Upper lobe of left lung (tissue), 6 donors: ENCODE data around the gene NHLH2. TPM values are rescaled to one million over a fixed set of nuclear protein-coding genes. Genes with fewer than 3 reads are reported as not detected.

Experiments used
- ATAC-seq, 2 donors: fragments of 200-7000 bp; cut with Tn5 transposase; one replicate each; pipeline ENCODE4 v1.9.1; 2022; ENCODE audit warnings: mild to moderate bottlenecking in 2 of 2, moderate library complexity in 2 of 2; ENCODE audit not compliant: low FRiP score in 2 of 2
- DNase-seq, 2 donors: peaks; one replicate each; pipeline ENCODE4 v3.0.0-alpha.2; 2019 to 2020
- H3K27ac ChIP-seq, 4 donors: fragments of 200-600 bp; sonication (generic); one replicate each; pipeline ENCODE4 v1.5.1; 2016 to 2019
- H3K27me3 ChIP-seq, 4 donors: fragments of 200-600 bp; sonication (generic); one replicate each; pipeline ENCODE4 v1.5.1; 2017 to 2019
- H3K36me3 ChIP-seq, 4 donors: fragments of 200-600 bp; sonication (generic); one replicate each; pipeline ENCODE4 v1.5.1; 2016 to 2019
- H3K4me1 ChIP-seq, 4 donors: fragments of 200-600 bp; sonication (generic); one replicate each; pipeline ENCODE4 v1.5.1; 2018 to 2019
- H3K4me3 ChIP-seq, 4 donors: fragments of 200-600 bp; sonication (generic); one replicate each; pipeline ENCODE4 v1.5.1; 2017 to 2019; ENCODE audit warnings: mild to moderate bottlenecking in 2 of 4, moderate library complexity in 1 of 4
- H3K9me3 ChIP-seq, 4 donors: fragments of 200-600 bp; sonication (generic); one replicate each; pipeline ENCODE4 v1.5.1; 2018 to 2019
- EP300 ChIP-seq, 4 donors: sonication (generic); formaldehyde crosslinking; IDR thresholded peaks; one replicate each; pipeline ENCODE4 v1.5.1; 2017; ENCODE audit warnings: antibody characterized with exemption in 4 of 4, control low read depth in 2 of 4
- POLR2A ChIP-seq, 4 donors: fragments of 450-650 bp; IDR thresholded peaks; one replicate each; pipeline ENCODE4 v1.5.1; 2016 to 2017; ENCODE audit warnings: antibody characterized with exemption in 4 of 4, mild to moderate bottlenecking in 2 of 4
- POLR2AphosphoS5 ChIP-seq, 2 donors: sonication (generic); formaldehyde crosslinking; IDR thresholded peaks; one replicate each; pipeline ENCODE4 v1.5.1; 2017; ENCODE audit warnings: antibody characterized with exemption in 2 of 2
- WGBS, 2 donors: methylation state at CpG; one replicate each; pipeline ENCODE4 v1.1.5; 2017 to 2018; 5-methylcytosine and 5-hydroxymethylcytosine counted together
- total RNA-seq, 6 donors: library from RNA; depleted of rRNA in 4 of 6; stranded (reverse); fragments of >200 nt in 4 of 6; gene quantifications; one replicate each; pipeline versions ENCODE4 v1.1.0 to v1.2.1, GENCODE V29; 2016 to 2021
- TF ChIP-seq, protein P1 (sequence below), 6 experiments: fragments of 450-650 bp in 4 of 6; fragments of 200-600 bp in 2 of 6; sonication (generic) in 2 of 6; IDR thresholded peaks; one replicate each; pipeline ENCODE4 v1.5.1; 2016 to 2019; ENCODE audit warnings: antibody characterized with exemption in 6 of 6
- donor health status: DM: no; HTN: no; CAD: no; lungs with moderate emphysema.
- donor health status: DM: no; HTN: yes; CAD: no; lungs with severe emphysema.

The NHLH2 gene
- total RNA-seq, 6 donors from 2014 or later = 0.30 to 1.3 (median 0.41) TPM; not detected in 2

DNA sequence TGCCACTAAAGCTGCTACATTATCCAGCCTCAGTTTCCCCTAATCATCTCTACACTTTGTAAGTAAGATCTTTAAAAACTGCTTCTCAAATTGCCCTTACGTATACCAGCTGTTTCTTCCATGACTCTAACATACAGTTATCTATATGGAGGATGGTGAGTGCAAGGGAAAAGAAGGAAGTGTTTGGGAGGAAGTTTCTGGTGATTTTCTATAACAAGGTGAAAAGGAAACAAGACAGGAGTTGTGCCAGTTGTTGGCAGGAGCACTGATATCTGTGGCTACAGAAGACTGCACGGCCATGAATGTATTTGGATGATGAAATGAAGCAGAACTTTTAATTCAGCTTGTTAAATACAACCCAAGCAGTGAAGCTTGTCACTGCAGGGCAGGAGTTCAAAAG lies 32.3 kb upstream of the NHLH2 start:
- no peak for DNase-seq
- H3K4me1 ChIP-seq = no peaks in the 10 kb centered on the region
- TF ChIP-seq EP300 (IDR thresholded peaks at IDR 0.05) = no peak
- TF ChIP-seq POLR2A (IDR thresholded peaks at IDR 0.05) = no peak
- TF ChIP-seq, protein P1, sequence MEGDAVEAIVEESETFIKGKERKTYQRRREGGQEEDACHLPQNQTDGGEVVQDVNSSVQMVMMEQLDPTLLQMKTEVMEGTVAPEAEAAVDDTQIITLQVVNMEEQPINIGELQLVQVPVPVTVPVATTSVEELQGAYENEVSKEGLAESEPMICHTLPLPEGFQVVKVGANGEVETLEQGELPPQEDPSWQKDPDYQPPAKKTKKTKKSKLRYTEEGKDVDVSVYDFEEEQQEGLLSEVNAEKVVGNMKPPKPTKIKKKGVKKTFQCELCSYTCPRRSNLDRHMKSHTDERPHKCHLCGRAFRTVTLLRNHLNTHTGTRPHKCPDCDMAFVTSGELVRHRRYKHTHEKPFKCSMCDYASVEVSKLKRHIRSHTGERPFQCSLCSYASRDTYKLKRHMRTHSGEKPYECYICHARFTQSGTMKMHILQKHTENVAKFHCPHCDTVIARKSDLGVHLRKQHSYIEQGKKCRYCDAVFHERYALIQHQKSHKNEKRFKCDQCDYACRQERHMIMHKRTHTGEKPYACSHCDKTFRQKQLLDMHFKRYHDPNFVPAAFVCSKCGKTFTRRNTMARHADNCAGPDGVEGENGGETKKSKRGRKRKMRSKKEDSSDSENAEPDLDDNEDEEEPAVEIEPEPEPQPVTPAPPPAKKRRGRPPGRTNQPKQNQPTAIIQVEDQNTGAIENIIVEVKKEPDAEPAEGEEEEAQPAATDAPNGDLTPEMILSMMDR (IDR thresholded peaks at IDR 0.05) = no peak
- TF ChIP-seq POLR2AphosphoS5 (IDR thresholded peaks at IDR 0.05) = no peak
- H3K27ac ChIP-seq = no peak overlapping the region
- no peaks in the 10 kb centered on the region for H3K27me3 ChIP-seq
- no peak for ATAC-seq
- no peak overlapping the region for H3K4me3 ChIP-seq
- 35 to 59% methylated on average over 2 of the region's 2 CpGs for WGBS, 2 donors
- no peaks in the 10 kb centered on the region for H3K36me3 ChIP-seq
- H3K9me3 ChIP-seq = no peaks in the 10 kb centered on the region

DNA sequence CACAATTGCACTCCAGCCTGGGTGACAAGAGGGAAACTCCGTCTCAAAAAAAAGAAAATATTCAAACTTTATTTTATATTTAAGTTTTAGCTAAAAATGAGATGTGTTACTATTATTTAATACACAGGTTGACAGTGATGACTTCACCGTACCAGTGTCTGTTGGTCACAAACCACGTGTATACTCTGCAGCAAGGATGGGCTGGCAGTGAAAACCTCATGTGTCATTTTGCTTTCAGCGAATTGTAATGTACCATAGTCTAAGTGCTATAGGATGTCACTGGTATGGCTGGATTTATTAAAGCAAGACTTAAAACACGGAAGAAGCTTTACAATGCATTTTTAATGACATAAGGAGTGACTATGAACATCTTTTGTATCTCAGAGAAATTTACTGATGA lies 28.1 kb upstream of the NHLH2 start:
- H3K27me3 ChIP-seq = no peaks in the 10 kb centered on the region
- no peaks in the 10 kb centered on the region for H3K9me3 ChIP-seq
- H3K4me1 ChIP-seq = no peaks in the 10 kb centered on the region
- ATAC-seq (no peak), DNase-seq (no peak)
- TF ChIP-seq POLR2AphosphoS5 (IDR thresholded peaks at IDR 0.05) (no peak), POLR2A (IDR thresholded peaks at IDR 0.05) (no peak)
- TF ChIP-seq, protein P1 (IDR thresholded peaks at IDR 0.05) = no peak
- H3K27ac ChIP-seq = no peak overlapping the region
- H3K4me3 ChIP-seq = no peak overlapping the region
- WGBS, 2 donors = 67 to 71% methylated on average over 5 of the region's 5 CpGs
- no peaks in the 10 kb centered on the region for H3K36me3 ChIP-seq

DNA sequence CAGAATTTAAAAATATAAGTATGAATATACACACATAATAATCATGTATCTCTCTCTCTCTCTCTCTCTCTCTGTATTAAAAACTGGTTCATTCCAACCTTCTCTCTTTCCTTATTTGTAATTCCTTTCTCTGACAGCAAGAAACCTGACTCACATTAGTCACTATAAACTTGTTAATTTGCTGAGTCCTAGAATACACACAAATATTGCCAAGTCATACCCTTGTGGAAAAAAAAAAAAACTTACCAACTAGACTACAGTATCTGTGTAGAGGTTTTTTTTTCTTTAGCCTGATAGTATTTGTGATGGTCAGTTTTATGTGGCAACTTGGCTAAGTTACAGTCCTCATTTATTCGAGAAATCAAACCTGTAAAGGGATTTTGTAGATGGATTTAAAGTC lies 26.3 kb upstream of the NHLH2 start:
- Histone ChIP-seq H3K9me3 (no peaks in the 10 kb centered on the region), H3K36me3 (no peaks in the 10 kb centered on the region), H3K27me3 (no peaks in the 10 kb centered on the region), H3K4me3 (no peak overlapping the region), H3K27ac (no peak overlapping the region), H3K4me1 (no peaks in the 10 kb centered on the region)
- ATAC-seq (no peak), DNase-seq (no peak)
- no peak for TF ChIP-seq EP300 (IDR thresholded peaks at IDR 0.05)
- no peak for TF ChIP-seq POLR2A (IDR thresholded peaks at IDR 0.05)
- TF ChIP-seq POLR2AphosphoS5 (IDR thresholded peaks at IDR 0.05) = no peak
- TF ChIP-seq, protein P1 (IDR thresholded peaks at IDR 0.05) = no peak
- WGBS, 2 donors = 74% methylated on average over 1 of the region's 1 CpG

DNA sequence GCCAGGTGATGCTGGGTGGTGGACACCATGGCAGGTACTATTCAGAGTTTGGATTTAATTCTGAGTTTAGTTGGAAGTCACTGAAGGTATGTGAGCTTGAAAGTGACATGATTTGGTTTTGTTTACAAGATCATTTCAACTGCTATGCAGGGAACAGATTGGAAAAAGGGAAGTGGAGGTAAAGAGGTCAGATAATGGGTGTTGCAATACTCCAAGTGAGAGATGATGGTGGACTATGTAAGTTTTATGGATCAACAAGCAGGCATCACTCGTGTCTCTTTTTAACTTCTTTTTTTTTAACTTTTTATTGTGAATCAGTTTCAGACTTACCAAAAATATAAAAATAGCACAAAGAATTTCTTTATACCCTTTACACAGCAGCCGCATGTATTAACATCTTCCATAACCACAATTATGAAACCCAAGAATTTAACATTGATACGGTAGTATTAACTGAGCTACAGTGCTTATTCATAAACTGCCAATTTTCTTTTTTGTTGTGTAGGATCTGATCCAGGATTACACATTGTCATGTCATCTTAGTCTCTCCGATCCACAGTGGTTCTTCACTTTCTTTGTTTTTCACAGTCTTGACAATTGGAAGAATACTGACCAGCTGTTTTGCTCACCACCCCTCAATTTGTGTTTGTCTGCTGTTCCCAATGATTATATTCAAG lies 24.9 kb upstream of the NHLH2 start:
- no peak overlapping the region for H3K4me3 ChIP-seq
- H3K4me1 ChIP-seq = no peaks in the 10 kb centered on the region
- no peaks in the 10 kb centered on the region for H3K9me3 ChIP-seq
- H3K36me3 ChIP-seq = no peaks in the 10 kb centered on the region
- 55% methylated on average over 4 of the region's 4 CpGs for WGBS, 2 donors
- DNase-seq (no peak), ATAC-seq (no peak)
- H3K27me3 ChIP-seq = no peaks in the 10 kb centered on the region
- no peak for TF ChIP-seq EP300 (IDR thresholded peaks at IDR 0.05)
- no peak for TF ChIP-seq POLR2AphosphoS5 (IDR thresholded peaks at IDR 0.05)
- TF ChIP-seq, protein P1 (IDR thresholded peaks at IDR 0.05) = no peak
- TF ChIP-seq POLR2A (IDR thresholded peaks at IDR 0.05) = no peak
- no peak overlapping the region for H3K27ac ChIP-seq

DNA sequence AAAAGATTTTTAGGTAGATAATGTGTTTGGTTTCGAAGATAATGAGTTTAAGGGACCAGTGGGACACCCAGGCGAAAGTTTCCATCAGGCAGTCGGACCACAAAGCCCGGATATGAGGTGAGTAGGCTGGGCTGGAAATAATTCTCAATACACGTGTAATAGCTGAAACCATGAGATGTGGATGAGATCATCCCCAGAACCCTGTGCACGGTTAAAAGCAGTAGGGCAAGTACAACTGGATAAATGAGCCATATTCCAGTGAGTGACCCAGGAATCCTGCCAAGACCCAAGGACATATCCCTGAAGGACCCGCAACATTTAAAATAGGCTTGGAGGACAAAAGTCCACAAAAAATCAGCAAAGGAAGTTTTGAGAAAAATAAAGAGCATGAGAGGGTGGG lies 21.5 kb upstream of the NHLH2 start:
- no peak for ATAC-seq
- no peaks in the 10 kb centered on the region for H3K4me1 ChIP-seq
- no peak overlapping the region for H3K27ac ChIP-seq
- WGBS, 2 donors = 77 to 81% methylated on average over 7 of the region's 7 CpGs
- no peaks in the 10 kb centered on the region for H3K36me3 ChIP-seq
- no peak for DNase-seq
- no peak overlapping the region for H3K4me3 ChIP-seq
- H3K9me3 ChIP-seq = no peaks in the 10 kb centered on the region
- TF ChIP-seq POLR2A (IDR thresholded peaks at IDR 0.05) = no peak
- TF ChIP-seq, protein P1 (IDR thresholded peaks at IDR 0.05) = no peak
- no peak for TF ChIP-seq POLR2AphosphoS5 (IDR thresholded peaks at IDR 0.05)
- no peak for TF ChIP-seq EP300 (IDR thresholded peaks at IDR 0.05)
- no peaks in the 10 kb centered on the region for H3K27me3 ChIP-seq
